Measurements from ENCODE around the gene SLC36A3.

DNA sequence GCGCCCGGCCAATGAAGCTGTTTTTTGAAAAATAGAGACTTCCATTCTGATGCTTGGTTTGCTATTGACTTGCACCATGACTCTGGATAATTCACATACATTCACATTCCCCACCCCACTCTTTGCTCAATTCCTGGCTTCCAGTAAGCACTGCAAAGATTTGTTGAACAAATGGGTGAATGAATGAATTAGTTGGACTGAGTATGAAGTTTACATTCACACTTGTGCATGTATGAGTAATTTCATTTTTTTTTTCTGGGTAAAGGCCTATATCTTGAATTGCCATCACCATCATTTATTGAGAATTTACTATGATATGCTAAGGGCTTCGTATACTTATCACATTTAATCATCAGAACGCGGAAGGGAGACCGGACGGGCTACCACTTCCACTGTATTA is 65.9 kb downstream of the SLC36A3 start:
- TF ChIP-seq, protein P1, sequence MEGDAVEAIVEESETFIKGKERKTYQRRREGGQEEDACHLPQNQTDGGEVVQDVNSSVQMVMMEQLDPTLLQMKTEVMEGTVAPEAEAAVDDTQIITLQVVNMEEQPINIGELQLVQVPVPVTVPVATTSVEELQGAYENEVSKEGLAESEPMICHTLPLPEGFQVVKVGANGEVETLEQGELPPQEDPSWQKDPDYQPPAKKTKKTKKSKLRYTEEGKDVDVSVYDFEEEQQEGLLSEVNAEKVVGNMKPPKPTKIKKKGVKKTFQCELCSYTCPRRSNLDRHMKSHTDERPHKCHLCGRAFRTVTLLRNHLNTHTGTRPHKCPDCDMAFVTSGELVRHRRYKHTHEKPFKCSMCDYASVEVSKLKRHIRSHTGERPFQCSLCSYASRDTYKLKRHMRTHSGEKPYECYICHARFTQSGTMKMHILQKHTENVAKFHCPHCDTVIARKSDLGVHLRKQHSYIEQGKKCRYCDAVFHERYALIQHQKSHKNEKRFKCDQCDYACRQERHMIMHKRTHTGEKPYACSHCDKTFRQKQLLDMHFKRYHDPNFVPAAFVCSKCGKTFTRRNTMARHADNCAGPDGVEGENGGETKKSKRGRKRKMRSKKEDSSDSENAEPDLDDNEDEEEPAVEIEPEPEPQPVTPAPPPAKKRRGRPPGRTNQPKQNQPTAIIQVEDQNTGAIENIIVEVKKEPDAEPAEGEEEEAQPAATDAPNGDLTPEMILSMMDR (IDR thresholded peaks at IDR 0.05; ENCODE audit: insufficient read depth, low read length), result no peak
- TF ChIP-seq GABPA (IDR thresholded peaks at IDR 0.05; ENCODE audit: low read depth) (no peak), POLR2AphosphoS5 (IDR thresholded peaks at IDR 0.05; ENCODE audit: low read depth) (no peak), SPI1 (IDR thresholded peaks at IDR 0.05; ENCODE audit: borderline replicate concordance, low read depth) (no peak)
- TF ChIP-seq, protein P2, sequence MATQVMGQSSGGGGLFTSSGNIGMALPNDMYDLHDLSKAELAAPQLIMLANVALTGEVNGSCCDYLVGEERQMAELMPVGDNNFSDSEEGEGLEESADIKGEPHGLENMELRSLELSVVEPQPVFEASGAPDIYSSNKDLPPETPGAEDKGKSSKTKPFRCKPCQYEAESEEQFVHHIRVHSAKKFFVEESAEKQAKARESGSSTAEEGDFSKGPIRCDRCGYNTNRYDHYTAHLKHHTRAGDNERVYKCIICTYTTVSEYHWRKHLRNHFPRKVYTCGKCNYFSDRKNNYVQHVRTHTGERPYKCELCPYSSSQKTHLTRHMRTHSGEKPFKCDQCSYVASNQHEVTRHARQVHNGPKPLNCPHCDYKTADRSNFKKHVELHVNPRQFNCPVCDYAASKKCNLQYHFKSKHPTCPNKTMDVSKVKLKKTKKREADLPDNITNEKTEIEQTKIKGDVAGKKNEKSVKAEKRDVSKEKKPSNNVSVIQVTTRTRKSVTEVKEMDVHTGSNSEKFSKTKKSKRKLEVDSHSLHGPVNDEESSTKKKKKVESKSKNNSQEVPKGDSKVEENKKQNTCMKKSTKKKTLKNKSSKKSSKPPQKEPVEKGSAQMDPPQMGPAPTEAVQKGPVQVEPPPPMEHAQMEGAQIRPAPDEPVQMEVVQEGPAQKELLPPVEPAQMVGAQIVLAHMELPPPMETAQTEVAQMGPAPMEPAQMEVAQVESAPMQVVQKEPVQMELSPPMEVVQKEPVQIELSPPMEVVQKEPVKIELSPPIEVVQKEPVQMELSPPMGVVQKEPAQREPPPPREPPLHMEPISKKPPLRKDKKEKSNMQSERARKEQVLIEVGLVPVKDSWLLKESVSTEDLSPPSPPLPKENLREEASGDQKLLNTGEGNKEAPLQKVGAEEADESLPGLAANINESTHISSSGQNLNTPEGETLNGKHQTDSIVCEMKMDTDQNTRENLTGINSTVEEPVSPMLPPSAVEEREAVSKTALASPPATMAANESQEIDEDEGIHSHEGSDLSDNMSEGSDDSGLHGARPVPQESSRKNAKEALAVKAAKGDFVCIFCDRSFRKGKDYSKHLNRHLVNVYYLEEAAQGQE (IDR thresholded peaks at IDR 0.05; ENCODE audit: insufficient replicate concordance, low read depth), result no peak

All from HL-60 (cell line).